Ovary (tissue), 3 donors: ENCODE results near the gene PTPRO.

Experiments used
- EP300 ChIP-seq: sonication (generic); formaldehyde crosslinking; IDR thresholded peaks from one replicate; pipeline ENCODE4 v1.6.1; 2017; ENCODE audit warnings: antibody characterized with exemption
- TF ChIP-seq, protein P1 (sequence below), 3 donors: fragments of 450-650 bp in 2 of 3; fragments of 200-600 bp in 1 of 3; IDR thresholded peaks; one replicate each; pipeline versions ENCODE4 v1.5.1 to v1.8.0; 2016 to 2022; ENCODE audit warnings: antibody characterized with exemption in 3 of 3, mild to moderate bottlenecking in 1 of 3
- donor health status: DM: no; HTN: no; CAD: no.

DNA sequence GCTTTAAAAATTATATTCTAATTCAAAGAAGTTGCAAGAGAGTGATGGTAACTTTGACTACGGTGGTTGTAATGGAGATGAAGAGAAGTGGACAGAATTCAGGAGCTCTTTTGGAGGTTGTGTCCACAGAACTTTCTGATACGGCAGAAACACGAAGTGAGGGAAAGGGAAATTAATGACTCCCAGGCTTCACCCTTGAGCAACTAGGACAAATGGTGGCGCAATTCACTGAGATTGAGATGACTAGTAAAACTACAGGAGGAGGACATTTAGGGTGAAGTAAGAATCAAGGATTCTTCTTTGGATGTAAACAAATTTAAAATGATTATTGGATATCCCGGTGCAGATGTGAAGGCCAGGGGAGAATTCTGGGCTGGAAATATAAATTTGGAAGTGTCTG, 212.6 kb downstream of the PTPRO start:
- TF ChIP-seq, protein P1, sequence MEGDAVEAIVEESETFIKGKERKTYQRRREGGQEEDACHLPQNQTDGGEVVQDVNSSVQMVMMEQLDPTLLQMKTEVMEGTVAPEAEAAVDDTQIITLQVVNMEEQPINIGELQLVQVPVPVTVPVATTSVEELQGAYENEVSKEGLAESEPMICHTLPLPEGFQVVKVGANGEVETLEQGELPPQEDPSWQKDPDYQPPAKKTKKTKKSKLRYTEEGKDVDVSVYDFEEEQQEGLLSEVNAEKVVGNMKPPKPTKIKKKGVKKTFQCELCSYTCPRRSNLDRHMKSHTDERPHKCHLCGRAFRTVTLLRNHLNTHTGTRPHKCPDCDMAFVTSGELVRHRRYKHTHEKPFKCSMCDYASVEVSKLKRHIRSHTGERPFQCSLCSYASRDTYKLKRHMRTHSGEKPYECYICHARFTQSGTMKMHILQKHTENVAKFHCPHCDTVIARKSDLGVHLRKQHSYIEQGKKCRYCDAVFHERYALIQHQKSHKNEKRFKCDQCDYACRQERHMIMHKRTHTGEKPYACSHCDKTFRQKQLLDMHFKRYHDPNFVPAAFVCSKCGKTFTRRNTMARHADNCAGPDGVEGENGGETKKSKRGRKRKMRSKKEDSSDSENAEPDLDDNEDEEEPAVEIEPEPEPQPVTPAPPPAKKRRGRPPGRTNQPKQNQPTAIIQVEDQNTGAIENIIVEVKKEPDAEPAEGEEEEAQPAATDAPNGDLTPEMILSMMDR (IDR thresholded peaks at IDR 0.05) = no peak
- no peak for TF ChIP-seq EP300
